CD4-positive, alpha-beta T cell (primary cell): ENCODE measurements around the gene ZNF709. TPM values are rescaled to one million over a fixed set of nuclear protein-coding genes. Genes with fewer than 3 reads are reported as not detected.
A peak's percentile ranks its signal among the peaks of the same experiment; 100 is the strongest.

Experiments
- ATAC-seq: fragments of 200-7000 bp; cut with Tn5 transposase; one replicate; pipeline ENCODE4 v1.10.0; 2022; ENCODE audit warnings: mild to moderate bottlenecking; ENCODE audit not compliant: poor library complexity
- CTCF ChIA-PET: fragments of 350-600 bp; sonication (Branson Sonifier 250); formaldehyde crosslinking; loops from one replicate; lab custom pipeline; 2021; ENCODE audit warnings: antibody characterized with exemption, inconsistent platforms; lab: Charles Lee
- POLR2A ChIA-PET: fragments of 350-600 bp; sonication (Branson Sonifier 250); formaldehyde crosslinking; loops from one replicate; lab custom pipeline; 2021; ENCODE audit warnings: antibody characterized with exemption, inconsistent platforms; lab: Charles Lee
- DNase-seq, 14 experiments: peaks; one replicate each; pipeline ENCODE4 v3.0.0-alpha.2; 2013 to 2020; ENCODE audit warnings: mixed read lengths in 2 of 14
- H3K27ac ChIP-seq, 2 donors: one replicate each; pipeline versions ENCODE4 v1.5.1 to v1.7.0; 2013; ENCODE audit warnings: low read length in 2 of 2, low read depth in 1 of 2, mild to moderate bottlenecking in 1 of 2
- H3K27me3 ChIP-seq, 2 experiments: 1 replicate in 1 of 2; 2 replicates in 1 of 2; pipeline versions ENCODE4 v1.6.1 to v1.7.0; 2013; ENCODE audit warnings: low read length in 2 of 2, control low read depth in 1 of 2, mild to moderate bottlenecking in 1 of 2, moderate library complexity in 1 of 2; ENCODE audit not compliant: insufficient read depth in 2 of 2, control insufficient read depth in 1 of 2
- H3K36me3 ChIP-seq: one replicate; pipeline ENCODE4 v1.6.1; 2013; ENCODE audit warnings: low read length, control low read depth; ENCODE audit not compliant: insufficient read depth
- H3K4me1 ChIP-seq: one replicate; pipeline ENCODE4 v1.6.1; 2013; ENCODE audit warnings: low read length, control low read depth; ENCODE audit not compliant: insufficient read depth
- H3K4me3 ChIP-seq: one replicate; pipeline ENCODE4 v1.5.1; 2013; ENCODE audit warnings: mild to moderate bottlenecking, low read length, moderate library complexity
- H3K9me3 ChIP-seq, 2 experiments: 1 replicate in 1 of 2; 2 replicates in 1 of 2; pipeline versions ENCODE4 v1.6.1 to v1.7.0; 2013; ENCODE audit warnings: low read length in 2 of 2, mild to moderate bottlenecking in 2 of 2, control low read depth in 1 of 2, moderate library complexity in 1 of 2; ENCODE audit not compliant: control insufficient read depth in 1 of 2, insufficient read depth in 1 of 2
- H3K27ac Mint-ChIP-seq: one replicate; pipeline ENCODE4 v1.8.0; 2020; ENCODE audit warnings: mixed read lengths
- H3K27me3 Mint-ChIP-seq: one replicate; pipeline ENCODE4 v1.8.0; 2021; ENCODE audit warnings: mixed read lengths
- H3K36me3 Mint-ChIP-seq: one replicate; pipeline ENCODE4 v1.8.0; 2021; ENCODE audit warnings: low read depth, mixed read lengths
- H3K4me1 Mint-ChIP-seq: one replicate; pipeline ENCODE4 v1.8.0; 2021; ENCODE audit warnings: low read depth, mixed read lengths
- H3K4me3 Mint-ChIP-seq: one replicate; pipeline ENCODE4 v1.8.0; 2020; ENCODE audit warnings: mild to moderate bottlenecking, mixed read lengths
- H3K9me3 Mint-ChIP-seq: one replicate; pipeline ENCODE4 v1.8.0; 2020; ENCODE audit warnings: mixed read lengths
- CTCF ChIP-seq: fragments of 200-600 bp; IDR thresholded peaks from one replicate; pipeline ENCODE4 v1.8.0; 2022; ENCODE audit warnings: antibody characterized with exemption, mild to moderate bottlenecking
- intact Hi-C, 2 experiments: fragments of 100-400 bp; cut with DNase I in 1 of 2; cut with micrococcal nuclease in 1 of 2; formaldehyde crosslinking; loops; one replicate each; pipeline versions ENCODE4 v1.15.1 to v1.9.0; 2023 to 2025; cut with DNase I, micrococcal nuclease
- total RNA-seq, 174 experiments: library from RNA in 2 of 174; stranded (reverse) in 2 of 174; gene quantifications; one replicate each; pipeline ENCODE4 v1.2.3 and lab custom pipeline; 2021 to 2026

Gene ZNF709
- total RNA-seq, 2 experiments from 2014 or later: 3.5 to 3.7 TPM

GRCh38 chr19:12450844-12451243 lies 33.8 kb downstream of the ZNF709 start:
- DNase-seq: no peak
- CTCF ChIA-PET: no interaction called here
- no peaks in the 10 kb centered on the region for H3K4me1 ChIP-seq
- peaks cover 39% of the 10 kb centered on the region for H3K36me3 Mint-ChIP-seq
- no peaks in the 10 kb centered on the region for H3K36me3 ChIP-seq
- H3K27me3 Mint-ChIP-seq: no peaks in the 10 kb centered on the region
- no peak overlapping the region for H3K4me3 ChIP-seq
- intact Hi-C loops: no loop called here
- no peaks in the 10 kb centered on the region for H3K27me3 ChIP-seq
- no peaks in the 10 kb centered on the region for H3K4me1 Mint-ChIP-seq
- POLR2A ChIA-PET: no interaction called here
- TF ChIP-seq CTCF: no peak
- H3K9me3 Mint-ChIP-seq: peaks cover 17% of the 10 kb centered on the region
- no peak overlapping the region for H3K4me3 Mint-ChIP-seq
- no peak overlapping the region for H3K27ac ChIP-seq
- H3K27ac Mint-ChIP-seq: no peak overlapping the region
- peaks cover 18 to 24% of the 10 kb centered on the region in 2 experiments for H3K9me3 ChIP-seq
- no peak for ATAC-seq

GRCh38 chr19:12448808-12449207 lies 35.8 kb downstream of the ZNF709 start:
- POLR2A ChIA-PET: no interaction called here

DNA sequence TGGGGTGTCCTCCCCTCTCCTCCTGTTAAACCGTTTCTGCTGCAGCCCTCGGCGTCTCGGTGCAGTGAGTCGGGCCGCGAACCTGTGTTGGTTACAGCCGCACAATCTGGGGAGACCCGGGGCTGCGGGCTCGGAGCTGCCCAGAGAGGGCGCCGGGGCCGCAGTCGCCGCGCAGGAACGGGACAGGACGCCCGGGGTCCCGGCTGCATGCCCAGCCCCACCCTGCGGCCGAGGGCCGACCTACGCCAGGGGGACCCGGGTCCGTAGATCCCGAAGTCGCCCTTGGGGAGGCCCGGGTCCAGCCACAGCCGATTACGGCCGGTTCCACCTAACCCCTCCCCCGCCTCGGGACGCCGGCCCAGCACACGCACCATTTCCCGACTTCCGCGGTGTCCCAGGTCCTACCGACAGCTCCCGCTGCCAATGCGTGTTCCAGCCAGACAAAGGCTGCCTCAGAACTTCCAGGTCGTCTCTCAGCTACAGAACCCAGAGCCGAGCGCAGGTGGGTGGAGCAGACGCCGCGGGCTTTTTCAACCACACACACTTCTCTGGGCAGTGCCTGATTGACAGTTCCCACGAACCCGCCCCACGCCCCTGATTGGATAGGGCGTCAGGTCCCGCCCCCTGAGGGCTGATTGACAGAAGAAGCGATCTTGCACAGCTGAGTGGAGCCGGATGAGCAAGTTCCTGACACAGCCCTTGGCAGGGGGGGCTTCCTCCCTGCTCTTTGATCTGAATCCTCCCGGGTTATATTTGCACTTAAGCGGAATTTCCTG lies 43.9 kb downstream of the ZNF709 start, which contains the start of gene ZNF443:
Gene ZNF443 (minus strand): TSS at position 481 of the 776 bp plus-strand sequence. CDS start 107 bp downstream, at position 374.
- DNase-seq: peak; percentile 96 to 99 (median 98)

More at GRCh38 chr19:12448808-12449207, 35.8 kb downstream of the ZNF709 start:
- Histone ChIP-seq H3K27ac (no peak overlapping the region), H3K4me1 (no peaks in the 10 kb centered on the region), H3K36me3 (no peaks in the 10 kb centered on the region), H3K4me3 (no peak overlapping the region), H3K27me3 (no peaks in the 10 kb centered on the region), H3K9me3 (peaks cover 16 to 34% of the 10 kb centered on the region in 2 experiments)
- intact Hi-C loops: no loop called here
- Mint-ChIP-seq H3K27me3 (no peaks in the 10 kb centered on the region), H3K36me3 (peaks cover 31% of the 10 kb centered on the region), H3K4me1 (no peaks in the 10 kb centered on the region), H3K27ac (no peak overlapping the region), H3K4me3 (no peak overlapping the region), H3K9me3 (peaks cover 23% of the 10 kb centered on the region)
- TF ChIP-seq CTCF: no peak
- CTCF ChIA-PET: no interaction called here
- DNase-seq: no peak
- ATAC-seq: no peak

More for the DNA sequence above, 43.9 kb downstream of the ZNF709 start, which contains the start of gene ZNF443:
- H3K27ac ChIP-seq: peak within 1 kb of the TSS in 1 of 2 donors; percentile 46
- peak; percentile 98 for ATAC-seq
- Mint-ChIP-seq H3K4me3 (peak within 1 kb of the TSS; percentile 100), H3K4me1 (peaks cover 13% of the 10 kb centered on the region), H3K27me3 (no peaks in the 10 kb centered on the region), H3K9me3 (peaks cover 6% of the 10 kb centered on the region), H3K27ac (peak within 1 kb of the TSS; percentile 86), H3K36me3 (peaks cover 13% of the 10 kb centered on the region)
- intact Hi-C loops: loop anchor here (2.0 to 5.0 kb wide), 7 partner anchors 38 to 278 kb away; partner anchors contain the start of genes ZNF44 (in 2 of the 2), ZNF709 (in 2 of the 2), ZNF136 (in 1 of the 2) and ZNF799 (in 1 of the 2)
- peaks cover 17% of the 10 kb centered on the region for H3K4me1 ChIP-seq
- H3K4me3 ChIP-seq: peak within 1 kb of the TSS; percentile 85
- H3K9me3 ChIP-seq: peaks cover 0 to 10% of the 10 kb centered on the region in 2 experiments
- no peaks in the 10 kb centered on the region for H3K36me3 ChIP-seq
- ChIA-PET POLR2A (interaction anchor here (0.6 to 2.0 kb wide), 9 partner anchors 37 to 643 kb away, joined by 3 to 14 read pairs (median 5); partner anchors contain the start of genes ZNF136, ZNF442, ZNF563 and ZNF799), CTCF (interaction anchor here (1.7 kb wide), 1 partner anchor 54 kb away, joined by 3 read pairs; no protein-coding TSS in a partner anchor)
- no peaks in the 10 kb centered on the region for H3K27me3 ChIP-seq
- no peak for TF ChIP-seq CTCF
